ENCODE measurements around the gene TBX18. TPM values are rescaled to one million over a fixed set of nuclear protein-coding genes. Genes with fewer than 3 reads are reported as not detected.

Gene TBX18
- total RNA-seq, 3 donors from 2014 or later, result 8.8 to 20.6 (median 17.0) TPM

GRCh38 chr6:84663866-84664265 is 100.5 kb downstream of the TBX18 start:
- H3K27ac ChIP-seq, result no peak overlapping the region
- no peaks in the 10 kb centered on the region for H3K27me3 ChIP-seq
- no peak overlapping the region for H3K4me3 ChIP-seq

GRCh38 chr6:84657486-84657885 is 106.9 kb downstream of the TBX18 start:
- intact Hi-C loops (cut with DNase I; ENCODE audit: low total_unique reads), result no loop called here
- Histone ChIP-seq H3K27me3 (no peaks in the 10 kb centered on the region), H3K4me1 (no peaks in the 10 kb centered on the region), H3K4me3 (no peak overlapping the region), H3K36me3 (no peaks in the 10 kb centered on the region), H3K27ac (no peak overlapping the region), H3K9me3 (no peaks in the 10 kb centered on the region)
- no peak for DNase-seq (ENCODE audit: low spot score in 2 of 2)
- TF ChIP-seq POLR2A (IDR thresholded peaks at IDR 0.05) (no peak), POLR2AphosphoS5 (IDR thresholded peaks at IDR 0.05) (no peak), CTCF (IDR thresholded peaks at IDR 0.05) (no peak)

More at GRCh38 chr6:84663866-84664265, 100.5 kb downstream of the TBX18 start:
- intact Hi-C loops (cut with DNase I; ENCODE audit: low total_unique reads), result no loop called here
- no peak for DNase-seq (ENCODE audit: low spot score in 2 of 2)
- no peaks in the 10 kb centered on the region for H3K4me1 ChIP-seq
- H3K9me3 ChIP-seq, result no peaks in the 10 kb centered on the region
- TF ChIP-seq POLR2AphosphoS5 (IDR thresholded peaks at IDR 0.05) (no peak), POLR2A (IDR thresholded peaks at IDR 0.05) (no peak), CTCF (IDR thresholded peaks at IDR 0.05) (no peak)
- H3K36me3 ChIP-seq, result no peaks in the 10 kb centered on the region

- no peak overlapping the region for H3K27ac ChIP-seq
- TF ChIP-seq POLR2A (IDR thresholded peaks at IDR 0.05), result no peak
- TF ChIP-seq POLR2AphosphoS5 (IDR thresholded peaks at IDR 0.05), result no peak
- TF ChIP-seq CTCF (IDR thresholded peaks at IDR 0.05), result no peak
- no peaks in the 10 kb centered on the region for H3K9me3 ChIP-seq
- no peak overlapping the region for H3K4me3 ChIP-seq
- H3K4me1 ChIP-seq, result no peaks in the 10 kb centered on the region
- DNase-seq (ENCODE audit: low spot score in 2 of 2), result no peak
- no peaks in the 10 kb centered on the region for H3K36me3 ChIP-seq
- no peaks in the 10 kb centered on the region for H3K27me3 ChIP-seq
- intact Hi-C loops (cut with DNase I; ENCODE audit: low total_unique reads), result no loop called here
Measured at GRCh38 chr6:84657025-84657424, 107.4 kb downstream of the TBX18 start.

- no peaks in the 10 kb centered on the region for H3K27me3 ChIP-seq
- intact Hi-C loops (cut with DNase I; ENCODE audit: low total_unique reads), result no loop called here
- no peak for DNase-seq (ENCODE audit: low spot score in 2 of 2)
- H3K9me3 ChIP-seq, result no peaks in the 10 kb centered on the region
- H3K36me3 ChIP-seq, result no peaks in the 10 kb centered on the region
- H3K4me3 ChIP-seq, result no peak overlapping the region
- no peak overlapping the region for H3K27ac ChIP-seq
- no peaks in the 10 kb centered on the region for H3K4me1 ChIP-seq
- TF ChIP-seq POLR2A (IDR thresholded peaks at IDR 0.05) (no peak), POLR2AphosphoS5 (IDR thresholded peaks at IDR 0.05) (no peak), CTCF (IDR thresholded peaks at IDR 0.05) (no peak)
Measured at GRCh38 chr6:84653027-84653551, 111.3 kb downstream of the TBX18 start.

- H3K36me3 ChIP-seq, result no peaks in the 10 kb centered on the region
- no peaks in the 10 kb centered on the region for H3K4me1 ChIP-seq
- no peak for DNase-seq (ENCODE audit: low spot score in 2 of 2)
- H3K27ac ChIP-seq, result no peak overlapping the region
- H3K27me3 ChIP-seq, result no peaks in the 10 kb centered on the region
- intact Hi-C loops (cut with DNase I; ENCODE audit: low total_unique reads), result no loop called here
- H3K9me3 ChIP-seq, result no peaks in the 10 kb centered on the region
- no peak overlapping the region for H3K4me3 ChIP-seq
- TF ChIP-seq POLR2A (IDR thresholded peaks at IDR 0.05) (no peak), POLR2AphosphoS5 (IDR thresholded peaks at IDR 0.05) (no peak), CTCF (IDR thresholded peaks at IDR 0.05) (no peak)
Measured at GRCh38 chr6:84652356-84653026, 111.9 kb downstream of the TBX18 start.

All from breast epithelium (tissue), 4 donors.